ENCODE measurements around the gene EPB41L3.

Gene EPB41L3

GRCh38 chr18:5413447-5413846, 130.3 kb downstream of the EPB41L3 start:
- no peak for DNase-seq (ENCODE audit: extremely low spot score)
- TF ChIP-seq CTCF (IDR thresholded peaks at IDR 0.05; ENCODE audit: control extremely low read depth, extremely low read depth, low read depth, missing control alignments) = no peak
- POLR2A ChIA-PET = no interaction called here
- CTCF ChIA-PET = interaction anchor here (1.2 to 2.4 kb wide), 2 partner anchors 18 to 99 kb away, joined by 3 to 6 read pairs; no protein-coding TSS in a partner anchor

GRCh38 chr18:5410582-5410981, 133.2 kb downstream of the EPB41L3 start:
- DNase-seq (ENCODE audit: extremely low spot score) = no peak
- no peak for TF ChIP-seq CTCF (IDR thresholded peaks at IDR 0.05; ENCODE audit: control extremely low read depth, extremely low read depth, low read depth, missing control alignments)
- ChIA-PET POLR2A (no interaction called here), CTCF (no interaction called here)

GRCh38 chr18:5398269-5398668, 145.5 kb downstream of the EPB41L3 start:
- ChIA-PET POLR2A (no interaction called here), CTCF (no interaction called here)
- no peak for DNase-seq (ENCODE audit: extremely low spot score)
- no peak for TF ChIP-seq CTCF (IDR thresholded peaks at IDR 0.05; ENCODE audit: control extremely low read depth, extremely low read depth, low read depth, missing control alignments)

GRCh38 chr18:5397102-5397501, 146.7 kb downstream of the EPB41L3 start:
- CTCF ChIA-PET = no interaction called here
- POLR2A ChIA-PET = no interaction called here
- no peak for TF ChIP-seq CTCF (IDR thresholded peaks at IDR 0.05; ENCODE audit: control extremely low read depth, extremely low read depth, low read depth, missing control alignments)
- no peak for DNase-seq (ENCODE audit: extremely low spot score)

- CTCF ChIA-PET = interaction anchor here (2.3 kb wide), 1 partner anchor 17 kb away, joined by 6 read pairs; no protein-coding TSS in a partner anchor
- no peak for TF ChIP-seq CTCF (IDR thresholded peaks at IDR 0.05; ENCODE audit: control extremely low read depth, extremely low read depth, low read depth, missing control alignments)
- DNase-seq (ENCODE audit: extremely low spot score) = no peak
- POLR2A ChIA-PET = no interaction called here
These were observed 147.8 kb downstream of the EPB41L3 start for GRCh38 chr18:5395860-5396448.

GRCh38 chr18:5393779-5394178, 150.0 kb downstream of the EPB41L3 start:
- no peak for TF ChIP-seq CTCF (IDR thresholded peaks at IDR 0.05; ENCODE audit: control extremely low read depth, extremely low read depth, low read depth, missing control alignments)
- ChIA-PET CTCF (interaction anchor here (2.3 kb wide), 1 partner anchor 19 kb away, joined by 6 read pairs; no protein-coding TSS in a partner anchor), POLR2A (no interaction called here)
- DNase-seq (ENCODE audit: extremely low spot score) = no peak
